ENCODE measurements around the gene SMARCA2.

SMARCA2 gene

DNA sequence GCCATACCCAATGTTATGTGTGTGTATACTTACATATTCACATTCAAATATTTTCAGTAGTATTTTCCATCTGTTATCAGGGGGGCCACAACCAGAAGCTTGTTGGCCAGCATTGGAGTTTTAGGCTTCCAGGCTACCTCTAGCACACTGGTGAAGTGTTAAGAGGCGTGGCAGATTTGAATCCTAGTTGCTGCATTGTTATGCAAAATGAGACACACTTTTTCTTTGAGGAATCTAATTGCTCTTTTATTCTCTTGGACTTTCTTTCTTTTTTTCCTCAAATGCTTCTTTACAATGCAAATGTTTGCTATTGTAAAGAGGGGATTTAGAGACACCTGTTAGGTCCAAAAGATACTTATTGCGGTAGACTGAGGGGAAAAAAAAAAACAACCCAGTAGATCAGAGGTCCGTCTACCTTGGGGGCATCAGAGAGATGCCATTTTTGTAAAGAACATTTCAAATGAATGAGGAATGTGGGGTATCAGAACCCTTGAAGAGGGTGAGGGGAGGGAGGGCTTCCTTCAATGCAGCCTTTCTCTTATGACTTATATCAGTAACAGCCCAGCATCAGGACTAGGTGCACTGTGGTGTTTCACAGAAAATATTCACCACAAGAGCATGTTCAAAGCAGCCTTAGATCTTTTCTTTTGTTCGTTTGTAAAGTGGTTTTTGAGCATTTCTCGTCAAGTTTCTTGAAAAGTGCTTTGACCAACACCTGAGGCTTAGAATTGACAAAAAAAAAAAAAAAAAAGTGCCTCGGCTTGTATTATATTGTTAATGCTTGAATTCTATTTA, 3.8 kb downstream of the SMARCA2 start:
- peak overlapping the region; percentile 85 for H3K4me3 ChIP-seq (ENCODE audit: low read length)
- peak; percentile 13 for DNase-seq (ENCODE audit: low read depth)
- TF ChIP-seq, protein P1, sequence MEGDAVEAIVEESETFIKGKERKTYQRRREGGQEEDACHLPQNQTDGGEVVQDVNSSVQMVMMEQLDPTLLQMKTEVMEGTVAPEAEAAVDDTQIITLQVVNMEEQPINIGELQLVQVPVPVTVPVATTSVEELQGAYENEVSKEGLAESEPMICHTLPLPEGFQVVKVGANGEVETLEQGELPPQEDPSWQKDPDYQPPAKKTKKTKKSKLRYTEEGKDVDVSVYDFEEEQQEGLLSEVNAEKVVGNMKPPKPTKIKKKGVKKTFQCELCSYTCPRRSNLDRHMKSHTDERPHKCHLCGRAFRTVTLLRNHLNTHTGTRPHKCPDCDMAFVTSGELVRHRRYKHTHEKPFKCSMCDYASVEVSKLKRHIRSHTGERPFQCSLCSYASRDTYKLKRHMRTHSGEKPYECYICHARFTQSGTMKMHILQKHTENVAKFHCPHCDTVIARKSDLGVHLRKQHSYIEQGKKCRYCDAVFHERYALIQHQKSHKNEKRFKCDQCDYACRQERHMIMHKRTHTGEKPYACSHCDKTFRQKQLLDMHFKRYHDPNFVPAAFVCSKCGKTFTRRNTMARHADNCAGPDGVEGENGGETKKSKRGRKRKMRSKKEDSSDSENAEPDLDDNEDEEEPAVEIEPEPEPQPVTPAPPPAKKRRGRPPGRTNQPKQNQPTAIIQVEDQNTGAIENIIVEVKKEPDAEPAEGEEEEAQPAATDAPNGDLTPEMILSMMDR (IDR thresholded peaks at IDR 0.05; ENCODE audit: insufficient read depth, low read depth, low read length, missing control alignments), result no peak

DNA sequence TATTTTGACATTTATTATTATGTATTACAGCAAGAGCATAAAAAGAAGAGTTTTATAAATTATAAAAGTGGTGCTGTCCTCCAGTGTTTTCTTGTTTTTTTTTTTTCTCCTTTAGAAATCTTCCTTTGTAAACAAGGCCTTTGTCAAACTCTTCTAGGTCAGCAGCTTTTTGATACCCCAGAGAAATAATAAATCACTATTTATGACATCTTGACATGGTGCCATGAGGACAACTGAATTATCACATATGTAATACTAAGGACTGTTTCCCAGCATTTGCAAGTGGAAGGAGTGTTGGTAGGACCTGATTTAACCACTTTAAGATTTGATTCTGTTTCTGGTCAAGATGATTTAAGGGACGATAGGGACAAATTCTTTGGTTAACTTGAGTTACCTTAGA, 4.6 kb downstream of the SMARCA2 start:
- no peak for DNase-seq (ENCODE audit: low read depth)
- no peak overlapping the region for H3K4me3 ChIP-seq (ENCODE audit: low read length)
- TF ChIP-seq, protein P1 (IDR thresholded peaks at IDR 0.05; ENCODE audit: insufficient read depth, low read depth, low read length, missing control alignments), result no peak

DNA sequence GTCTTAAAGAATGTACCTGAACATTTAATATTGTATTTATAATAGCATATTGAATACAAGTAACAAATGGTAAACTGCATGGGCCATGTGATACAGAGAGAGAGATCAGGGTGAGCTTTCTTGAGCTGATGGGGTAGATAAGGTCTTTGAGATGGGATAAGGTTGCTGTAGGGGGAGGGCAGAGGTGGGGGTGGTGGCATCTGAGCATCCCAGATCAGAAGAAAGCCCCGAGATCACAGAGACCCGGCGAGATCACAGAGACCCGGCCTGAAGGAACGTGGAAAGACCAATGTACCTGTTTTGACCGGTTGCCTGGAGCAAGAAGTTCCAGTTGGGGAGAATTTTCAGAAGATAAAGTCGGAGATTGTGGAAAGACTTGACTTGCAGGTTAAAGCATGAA, 6.6 kb downstream of the SMARCA2 start:
- no peak for DNase-seq (ENCODE audit: low read depth)
- H3K4me3 ChIP-seq (ENCODE audit: low read length), result no peak overlapping the region
- TF ChIP-seq, protein P1 (IDR thresholded peaks at IDR 0.05; ENCODE audit: insufficient read depth, low read depth, low read length, missing control alignments), result no peak

DNA sequence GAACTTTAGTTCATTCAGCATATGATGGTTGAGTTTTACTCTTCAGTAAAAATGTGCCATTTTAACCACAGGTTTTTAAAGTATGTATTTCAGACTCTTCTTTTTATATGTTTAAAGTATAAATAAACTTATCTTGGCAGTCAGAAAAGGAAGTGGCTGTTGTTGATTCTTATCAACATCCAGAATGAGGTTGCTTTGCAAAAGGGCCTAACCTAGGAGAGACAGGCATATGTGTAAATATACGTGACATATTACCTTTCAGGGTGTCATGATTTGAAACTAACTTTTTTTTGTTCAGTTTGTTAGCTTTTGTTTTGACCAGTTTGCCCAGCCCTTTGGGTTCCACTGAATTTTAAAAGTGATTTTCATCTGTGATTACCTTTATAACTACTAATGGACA, 7.4 kb downstream of the SMARCA2 start:
- no peak for DNase-seq (ENCODE audit: low read depth)

DNA sequence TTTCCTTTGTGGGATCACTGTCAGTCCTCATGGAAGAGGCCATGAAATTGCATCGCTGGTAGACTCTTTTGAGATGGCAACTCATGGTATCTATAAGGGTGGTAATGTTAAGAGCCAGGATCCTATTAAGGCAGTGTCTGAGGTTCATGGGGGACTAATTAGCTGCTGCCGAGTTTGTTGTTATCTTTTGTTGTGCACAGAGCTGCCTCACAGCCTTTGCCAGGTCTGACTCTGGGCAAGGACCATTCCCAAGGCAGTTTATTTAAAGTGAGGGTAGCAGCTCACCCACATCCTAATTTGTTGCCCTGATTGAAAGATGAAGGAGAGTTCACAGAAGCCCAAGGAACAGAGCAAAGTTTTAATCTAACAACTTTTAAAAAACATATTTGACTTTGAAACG, 7.9 kb downstream of the SMARCA2 start:
- TF ChIP-seq, protein P1 (IDR thresholded peaks at IDR 0.05; ENCODE audit: insufficient read depth, low read depth, low read length, missing control alignments), result no peak
- DNase-seq (ENCODE audit: low read depth), result no peak
- no peak overlapping the region for H3K4me3 ChIP-seq (ENCODE audit: low read length)

More for the DNA sequence above, 7.4 kb downstream of the SMARCA2 start:
- TF ChIP-seq, protein P1 (IDR thresholded peaks at IDR 0.05; ENCODE audit: insufficient read depth, low read depth, low read length, missing control alignments), result no peak
- H3K4me3 ChIP-seq (ENCODE audit: low read length), result no peak overlapping the region

DNA sequence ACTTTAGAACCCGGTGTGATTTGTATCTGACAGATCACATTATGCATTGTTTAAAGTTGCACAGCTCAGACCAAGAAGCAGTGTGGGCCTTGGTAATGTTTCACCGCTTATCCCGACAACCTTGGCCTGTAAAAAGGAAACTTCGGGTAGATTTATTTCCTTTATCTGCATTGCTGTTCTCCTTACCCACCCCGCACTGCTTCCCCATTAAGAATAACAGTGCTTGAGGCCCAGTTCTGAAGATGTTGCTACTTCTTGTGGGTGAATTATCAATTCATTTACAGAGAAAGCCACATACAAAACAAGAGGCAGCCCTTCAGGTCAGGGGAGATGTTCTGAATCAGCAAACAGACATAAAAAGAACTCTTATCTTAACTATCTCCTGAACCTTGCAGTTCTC, 8.4 kb downstream of the SMARCA2 start:
- no peak overlapping the region for H3K4me3 ChIP-seq (ENCODE audit: low read length)
- DNase-seq (ENCODE audit: low read depth), result no peak
- TF ChIP-seq, protein P1 (IDR thresholded peaks at IDR 0.05; ENCODE audit: insufficient read depth, low read depth, low read length, missing control alignments), result no peak
